ENCODE measurements around the gene CRYGD. TPM values are rescaled to one million over a fixed set of nuclear protein-coding genes. Genes with fewer than 3 reads are reported as not detected.
A peak's percentile ranks its signal among the peaks of the same experiment; 100 is the strongest.
"Not testable (repeated sequence)": the region's sequence is repeated elsewhere in the genome, so short reads cannot be mapped to it uniquely, and the experiment has no call there.

CRYGD gene
- not detected in 2 replicates for total RNA-seq

DNA sequence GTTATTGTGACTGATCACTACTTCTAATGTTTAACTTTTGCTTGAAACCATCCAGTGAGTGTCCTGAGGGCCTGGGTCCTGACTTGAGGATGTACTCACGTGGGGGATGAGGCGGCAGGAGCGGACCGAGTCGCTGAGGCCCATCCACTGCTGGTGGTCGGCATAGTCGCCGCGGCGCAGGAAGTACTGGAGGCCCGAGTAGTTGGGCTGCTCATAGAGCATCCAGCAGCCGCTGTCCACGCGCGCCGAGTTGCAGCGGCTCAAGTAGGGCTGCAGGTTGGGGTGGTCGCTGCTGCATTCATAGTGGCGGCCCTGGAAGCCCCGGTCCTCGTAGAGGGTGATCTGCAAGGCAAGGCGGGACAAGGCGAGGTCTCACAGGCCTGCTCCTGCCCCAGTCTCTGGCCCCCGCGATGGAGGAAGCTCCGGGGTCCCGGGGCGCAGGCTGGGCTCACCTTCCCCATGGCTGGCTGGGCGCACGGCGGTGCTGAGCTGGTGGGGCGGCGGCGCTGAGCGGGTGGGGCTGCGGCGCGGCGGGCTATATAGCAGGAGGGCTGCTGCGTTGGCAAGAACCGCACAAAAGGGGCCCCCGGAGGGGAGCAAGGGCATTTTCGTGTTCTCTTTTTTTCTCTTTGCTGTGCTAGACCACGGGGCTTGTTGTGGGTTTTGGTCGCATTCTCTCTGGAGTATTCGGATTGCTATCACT is at the start of gene CRYGD:
Gene CRYGD, minus strand, starts transcription at position 512 of the 703 bp plus-strand sequence. Its CDS starts 51 bp downstream, at position 461.
- not testable (repeated sequence) for DNase-seq (ENCODE audit: low read depth)

DNA sequence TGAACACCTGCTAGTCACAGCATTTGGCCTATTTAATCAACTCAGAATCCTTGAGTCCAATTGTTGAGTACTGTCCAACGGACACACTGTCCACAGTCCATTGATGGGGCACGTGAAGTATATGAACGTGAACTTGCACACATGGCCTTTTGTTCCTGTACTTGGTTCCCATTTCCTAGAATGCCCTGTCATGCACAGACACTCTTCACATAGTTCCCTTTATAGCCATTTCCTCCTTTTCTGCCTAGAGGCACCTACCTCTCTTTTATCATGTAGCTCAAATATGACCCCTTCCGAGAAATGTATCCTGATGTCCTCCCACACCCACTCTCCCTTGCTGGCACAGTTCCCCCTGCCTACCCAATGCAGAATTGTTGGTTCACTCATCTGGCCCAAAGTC is 47.8 kb upstream of the CRYGD start:
- DNase-seq (ENCODE audit: low read depth) = no peak

DNA sequence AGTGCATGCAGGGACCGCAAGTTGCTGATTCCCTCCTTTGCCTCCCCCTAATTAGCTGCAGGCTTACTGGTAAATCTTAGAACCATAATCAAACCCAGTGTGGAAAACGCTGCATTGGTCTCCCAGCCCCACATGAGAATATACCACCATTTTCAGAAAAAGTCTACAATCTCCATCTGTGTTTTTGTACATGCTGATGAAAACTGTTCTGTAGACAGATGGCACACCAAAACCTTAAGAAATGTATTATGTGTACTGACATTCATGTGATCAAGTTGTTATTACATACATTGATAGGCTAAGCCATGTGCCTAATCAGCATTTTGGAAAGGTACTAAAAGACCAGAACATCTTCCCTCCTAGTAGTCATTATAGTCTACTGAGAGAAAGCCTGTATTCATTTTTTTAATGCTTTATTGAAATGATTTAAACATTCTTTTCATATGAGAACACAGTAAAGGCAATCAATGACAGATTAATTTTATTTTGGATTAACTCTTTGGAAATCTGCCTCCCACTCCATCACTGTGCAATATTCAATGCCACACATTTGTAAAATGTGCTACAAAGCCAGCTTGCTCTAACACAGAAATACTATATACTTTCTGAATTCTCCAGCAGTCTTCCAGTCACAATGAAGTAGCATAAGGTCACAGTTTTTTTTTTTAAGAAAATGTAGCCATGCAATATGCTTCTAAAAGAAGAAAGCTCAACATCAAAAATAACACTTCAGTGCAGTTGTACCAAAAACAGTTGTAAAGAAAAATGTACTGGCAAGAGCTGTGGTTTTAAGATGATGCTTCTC is 40.8 kb upstream of the CRYGD start:
- DNase-seq (ENCODE audit: low read depth) = no peak

DNA sequence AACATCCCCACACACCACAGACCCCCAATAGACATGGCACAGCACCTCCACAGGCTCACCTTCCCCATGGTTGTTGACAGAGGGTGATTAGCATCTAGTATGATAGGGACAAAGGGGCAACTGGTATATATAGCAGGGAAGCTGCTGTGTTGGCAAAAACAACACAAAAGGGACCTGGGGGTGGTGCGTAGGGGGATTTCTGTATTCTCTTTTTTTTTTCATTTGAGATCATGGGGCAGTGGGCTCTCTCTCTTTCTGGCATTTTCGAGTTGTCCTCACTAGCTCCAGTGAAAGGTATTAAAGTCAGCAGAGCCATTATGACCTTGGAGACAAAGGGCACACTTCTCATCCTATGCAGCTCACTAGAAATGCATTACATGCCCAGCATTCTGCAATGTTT is 39.2 kb upstream of the CRYGD start, which contains the start of gene CRYGA:
Gene CRYGA, minus strand, starts transcription at position 101 of the 400 bp plus-strand sequence. Its CDS starts 33 bp downstream, at position 68.
- DNase-seq (ENCODE audit: low read depth) = no peak

DNA sequence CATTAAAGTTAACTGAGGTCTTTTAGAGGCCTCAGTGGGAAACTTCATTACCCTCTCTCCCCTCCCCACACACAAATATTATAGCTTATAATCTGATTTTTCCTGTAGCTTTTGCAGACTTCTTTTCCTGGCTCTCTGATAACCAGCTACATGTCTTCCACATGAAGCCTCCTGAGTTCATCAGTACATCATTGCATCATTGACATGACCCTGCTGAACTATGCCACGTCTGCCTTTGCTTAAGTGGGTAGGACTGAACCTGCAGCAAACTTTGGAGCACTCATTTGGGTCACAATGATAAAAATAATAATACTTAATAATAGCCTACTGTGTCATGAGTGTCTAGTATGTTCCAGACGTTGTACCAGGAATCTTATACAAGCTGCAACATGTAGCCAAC is 32.1 kb upstream of the CRYGD start:
- no peak for DNase-seq (ENCODE audit: low read depth)

DNA sequence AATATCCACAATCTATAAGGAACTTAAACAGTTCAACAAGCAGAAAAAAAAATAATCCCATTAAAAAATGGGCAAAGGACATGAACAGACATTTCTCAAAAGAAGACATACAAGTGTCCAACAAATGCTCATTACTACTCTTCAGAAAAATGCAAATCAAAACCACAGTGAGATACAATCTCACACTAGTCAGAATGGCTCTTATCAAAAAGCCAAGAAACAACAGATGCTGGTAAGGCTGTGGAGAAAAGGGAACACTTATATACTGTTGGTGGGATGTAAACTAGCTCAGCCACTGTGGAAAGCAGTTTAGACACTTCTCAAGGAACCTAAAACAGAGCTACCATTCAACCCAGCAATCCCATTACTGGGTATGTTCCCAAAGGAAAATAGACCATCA is 28.8 kb upstream of the CRYGD start:
- no peak for DNase-seq (ENCODE audit: low read depth)

DNA sequence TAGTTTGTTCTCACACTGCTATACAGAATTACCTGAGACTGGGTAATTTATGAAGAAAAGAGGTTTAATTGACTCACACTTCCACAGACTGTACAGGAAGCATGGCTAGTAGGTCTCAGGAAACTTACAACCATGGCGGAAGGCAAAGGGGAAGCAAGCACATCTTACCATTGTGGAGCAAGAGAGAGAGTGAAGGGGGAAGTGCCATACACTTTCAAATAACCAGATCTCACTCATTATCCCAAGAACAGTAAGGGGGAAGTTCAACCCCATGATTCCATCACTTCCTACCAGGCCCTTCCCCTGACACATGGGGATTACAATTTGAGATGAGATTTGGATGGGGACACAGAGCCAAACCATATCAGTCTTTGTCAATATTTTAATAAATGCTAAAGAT is 26.6 kb upstream of the CRYGD start:
- no peak for DNase-seq (ENCODE audit: low read depth)

DNA sequence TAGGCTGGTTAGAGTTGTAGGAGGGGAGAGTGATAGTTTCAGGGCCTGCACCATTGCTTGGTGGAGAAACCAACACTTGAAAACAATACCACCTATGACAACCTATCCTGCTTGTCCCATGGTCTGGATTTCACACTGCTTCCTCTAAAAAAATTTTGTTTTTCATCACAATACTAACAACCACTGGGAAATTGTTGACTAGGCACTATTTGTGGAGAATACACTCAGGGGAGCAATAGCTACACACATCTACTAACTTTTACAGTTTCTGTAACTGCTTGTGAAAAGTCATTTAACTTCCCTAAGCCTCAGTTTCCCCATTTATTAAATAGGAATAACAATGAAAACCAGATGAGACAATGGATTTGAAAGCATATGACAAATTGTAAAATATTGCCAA is 25.8 kb upstream of the CRYGD start:
- DNase-seq (ENCODE audit: low read depth) = no peak

DNA sequence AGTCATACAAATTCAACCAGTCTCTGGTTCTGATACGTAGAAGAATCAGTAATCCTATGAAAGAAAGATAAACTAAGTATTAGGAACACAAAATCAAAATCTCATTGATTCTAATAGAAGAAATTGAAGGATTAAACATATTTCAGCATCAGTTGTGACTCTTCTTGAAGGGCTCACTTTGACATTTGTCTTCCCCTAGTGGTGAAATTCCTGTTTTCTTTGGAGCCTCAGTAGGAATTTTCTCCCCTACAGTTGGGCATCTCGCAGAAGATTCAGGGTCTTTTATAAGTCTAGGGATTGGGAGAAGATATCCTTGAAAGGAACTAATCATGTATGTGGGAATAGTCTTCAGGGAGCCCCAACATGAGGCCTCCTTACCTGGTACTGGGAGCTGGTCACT is 24.5 kb upstream of the CRYGD start:
- no peak for DNase-seq (ENCODE audit: low read depth)

DNA sequence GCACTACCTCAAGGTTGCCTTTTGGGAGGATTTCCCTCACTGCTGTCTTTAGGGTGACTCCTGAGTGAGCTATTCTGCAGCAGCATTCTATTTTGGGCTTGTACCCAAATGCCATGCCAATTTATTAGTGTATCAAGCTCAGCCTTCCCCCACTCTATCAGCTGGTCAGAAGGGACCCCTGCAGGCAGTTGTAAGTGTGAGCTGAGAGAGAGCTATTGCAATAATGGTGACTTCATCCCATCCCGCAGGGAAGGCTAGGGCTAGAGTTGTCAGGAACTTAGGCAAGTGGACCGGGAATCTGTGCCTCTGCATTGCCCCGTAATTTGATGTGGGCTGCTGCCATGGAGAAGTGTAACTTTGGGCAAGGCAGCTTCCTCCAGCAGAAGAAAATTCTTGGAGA is 23.4 kb upstream of the CRYGD start:
- no peak for DNase-seq (ENCODE audit: low read depth)

DNA sequence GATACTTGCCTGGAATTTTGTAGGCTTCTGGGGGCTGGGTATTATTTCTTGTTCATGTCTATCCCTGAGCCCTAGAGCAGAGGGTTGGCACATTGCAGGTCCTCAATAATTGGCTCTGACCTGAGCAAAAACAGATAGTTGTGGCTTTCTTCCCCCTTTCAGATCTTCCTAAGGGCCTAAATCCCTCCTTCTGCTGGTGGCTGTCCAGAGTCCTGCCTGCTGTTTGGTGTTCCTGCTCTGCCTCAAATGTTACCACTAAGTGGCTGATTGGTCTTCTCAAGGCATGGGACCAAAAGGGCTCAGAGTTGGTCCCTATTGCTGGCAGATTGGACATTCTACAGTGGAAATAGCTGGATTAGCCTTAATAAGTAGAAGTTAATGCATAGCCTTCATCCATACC is 22.7 kb upstream of the CRYGD start:
- no peak for DNase-seq (ENCODE audit: low read depth)

DNA sequence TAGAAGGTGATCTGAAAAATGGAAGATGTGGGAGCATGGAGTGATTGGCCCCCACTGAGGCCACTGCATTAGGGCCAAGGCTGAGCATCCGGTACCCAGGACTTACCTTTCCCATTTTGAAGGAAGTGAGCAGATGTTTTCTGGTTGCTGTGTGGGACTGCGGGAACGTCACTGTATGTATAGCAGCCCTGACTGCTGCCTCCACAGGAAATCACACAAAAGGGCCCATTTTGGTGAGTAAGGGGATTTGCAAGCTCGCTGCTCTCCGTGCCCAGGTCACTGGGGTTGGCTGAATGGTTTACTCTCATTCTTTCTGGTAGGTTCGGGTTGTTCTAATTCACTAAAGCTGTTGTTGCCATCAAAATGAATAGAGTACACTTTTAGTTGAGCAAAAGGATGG is 21.7 kb upstream of the CRYGD start, which contains the start of gene CRYGB:
Gene CRYGB, minus strand, starts transcription at position 153 of the 400 bp plus-strand sequence. Its CDS starts 38 bp downstream, at position 115.
- DNase-seq (ENCODE audit: low read depth) = no peak

DNA sequence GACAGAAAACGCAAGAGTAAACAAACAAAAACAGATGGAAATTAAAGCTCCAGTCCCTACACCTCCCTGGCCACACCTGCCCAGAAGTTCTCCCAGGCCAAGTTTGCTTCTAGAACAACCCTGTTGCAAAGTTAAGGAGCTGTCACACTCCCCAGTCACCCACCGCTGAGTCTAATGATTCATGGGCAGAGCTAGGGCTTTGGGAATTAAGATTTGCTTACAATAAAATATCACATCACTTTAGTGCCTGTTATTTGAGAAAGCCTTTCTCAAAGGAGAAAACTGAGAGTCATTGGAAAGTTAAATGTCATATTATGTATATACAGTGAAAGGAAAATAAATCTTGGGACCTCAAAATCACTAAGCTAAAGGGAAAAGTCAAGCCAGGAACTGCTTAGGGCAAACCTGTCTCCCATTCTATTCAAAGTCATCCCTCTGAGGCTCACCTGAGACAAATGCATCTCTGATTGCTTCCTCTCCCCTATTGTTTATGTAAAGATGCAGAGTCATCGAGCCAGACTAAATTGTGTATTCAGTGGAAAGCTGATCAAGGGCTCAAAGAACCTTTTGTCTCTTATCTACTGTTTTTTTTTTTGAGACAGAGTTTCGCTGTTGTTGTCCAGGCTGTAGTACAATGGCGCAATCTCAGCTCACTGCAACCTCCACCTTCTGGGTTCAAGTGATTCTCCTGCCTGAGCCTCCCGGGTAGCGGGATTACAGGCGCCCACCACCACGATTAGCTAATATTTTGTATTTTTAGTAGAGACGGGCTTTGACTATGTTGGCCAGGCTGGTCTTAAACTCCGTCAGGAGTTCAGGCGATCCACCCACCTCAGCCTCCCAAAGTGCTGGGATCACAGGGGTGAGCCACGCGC is 18.8 kb upstream of the CRYGD start:
- no peak for DNase-seq (ENCODE audit: low read depth)

DNA sequence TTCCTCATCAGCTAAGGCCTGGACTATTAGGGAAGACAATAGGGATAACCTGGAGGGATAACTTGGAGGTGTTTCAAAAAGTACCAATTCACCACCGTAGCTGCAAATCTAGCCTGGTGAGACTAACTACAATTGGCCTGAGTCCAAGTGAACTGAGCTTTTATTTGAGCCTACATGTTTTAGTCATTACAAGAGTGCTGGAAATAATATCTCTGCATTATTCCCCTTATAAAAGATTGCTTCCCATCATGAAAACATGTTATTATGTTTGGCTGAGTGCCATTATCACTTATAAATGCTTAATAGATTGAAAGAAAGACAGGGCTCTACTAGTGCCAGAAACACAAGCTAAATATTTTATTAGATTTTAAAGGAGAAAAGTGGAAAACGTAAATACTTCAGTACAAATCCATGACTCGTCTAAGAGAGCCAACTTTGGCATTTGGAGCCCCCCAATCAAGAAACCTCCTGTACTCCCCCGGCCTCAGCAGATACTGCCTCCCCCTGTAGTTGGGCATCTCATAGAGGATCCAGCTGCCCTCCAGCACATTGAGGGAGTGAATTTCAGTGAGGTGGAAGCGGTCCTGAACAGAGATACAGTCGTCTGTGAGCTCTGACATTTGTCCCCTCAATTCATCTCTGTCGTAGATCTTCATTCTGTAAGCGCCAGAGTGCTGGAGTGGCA is 18.1 kb upstream of the CRYGD start:
- DNase-seq (ENCODE audit: low read depth) = peak; percentile 33

DNA sequence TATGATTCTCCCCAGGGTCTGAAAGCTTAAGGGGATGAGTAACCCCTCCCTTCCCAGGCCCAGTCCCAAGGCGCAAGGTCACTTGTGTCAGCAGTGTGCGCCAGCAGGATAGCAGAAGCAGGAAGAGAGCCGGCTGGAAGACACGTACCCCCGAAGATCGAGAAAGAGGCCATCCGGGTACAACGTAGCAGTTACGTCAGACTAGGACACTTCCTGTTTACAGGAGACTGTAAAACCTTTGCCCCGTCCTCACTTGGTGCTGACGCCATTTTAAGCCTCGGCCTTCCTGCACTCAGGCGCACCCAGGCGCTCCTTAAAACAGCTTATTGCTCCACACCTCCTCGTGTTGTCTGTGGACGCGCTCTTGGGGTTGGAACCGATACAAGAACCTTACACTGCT is 15.1 kb upstream of the CRYGD start:
- DNase-seq (ENCODE audit: low read depth) = no peak

DNA sequence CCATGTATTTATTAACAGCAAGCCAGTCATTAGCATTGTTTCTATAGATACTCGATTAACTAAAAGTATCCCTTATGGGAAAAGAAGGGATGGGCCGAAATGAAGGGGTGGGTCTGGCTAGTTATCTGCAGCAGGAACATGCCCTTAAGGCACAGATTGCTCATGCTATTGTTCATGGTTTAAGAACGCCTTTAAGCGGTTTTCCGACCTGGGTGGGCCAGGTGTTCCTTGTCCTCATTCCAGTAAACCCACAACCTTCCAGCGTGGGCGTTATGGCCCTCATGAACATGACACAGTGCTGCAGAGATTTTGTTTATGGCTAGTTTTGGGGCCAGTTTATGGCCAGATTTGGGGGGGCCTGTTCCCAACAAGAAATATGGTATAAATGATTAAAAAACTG is 14.0 kb upstream of the CRYGD start:
- DNase-seq (ENCODE audit: low read depth) = not testable (repeated sequence)

DNA sequence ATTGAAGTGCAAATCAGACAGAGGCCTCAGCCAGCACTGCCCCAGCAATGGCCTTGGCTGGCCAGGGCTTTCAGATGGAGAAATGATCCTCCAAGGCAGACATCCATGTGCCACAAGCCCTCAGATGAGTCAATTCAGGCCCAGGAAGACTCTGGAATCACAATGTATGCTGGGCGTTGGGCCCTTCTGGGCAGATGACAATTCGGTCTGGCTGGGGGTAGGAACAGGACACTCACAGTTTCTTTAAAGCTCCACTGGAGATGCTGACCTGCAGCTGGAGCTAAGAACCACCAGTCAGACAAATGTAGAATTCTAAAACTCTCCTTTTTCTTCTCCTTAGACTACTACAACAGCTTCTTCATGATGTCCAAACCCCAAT is 12.4 kb upstream of the CRYGD start:
- DNase-seq (ENCODE audit: low read depth) = no peak

DNA sequence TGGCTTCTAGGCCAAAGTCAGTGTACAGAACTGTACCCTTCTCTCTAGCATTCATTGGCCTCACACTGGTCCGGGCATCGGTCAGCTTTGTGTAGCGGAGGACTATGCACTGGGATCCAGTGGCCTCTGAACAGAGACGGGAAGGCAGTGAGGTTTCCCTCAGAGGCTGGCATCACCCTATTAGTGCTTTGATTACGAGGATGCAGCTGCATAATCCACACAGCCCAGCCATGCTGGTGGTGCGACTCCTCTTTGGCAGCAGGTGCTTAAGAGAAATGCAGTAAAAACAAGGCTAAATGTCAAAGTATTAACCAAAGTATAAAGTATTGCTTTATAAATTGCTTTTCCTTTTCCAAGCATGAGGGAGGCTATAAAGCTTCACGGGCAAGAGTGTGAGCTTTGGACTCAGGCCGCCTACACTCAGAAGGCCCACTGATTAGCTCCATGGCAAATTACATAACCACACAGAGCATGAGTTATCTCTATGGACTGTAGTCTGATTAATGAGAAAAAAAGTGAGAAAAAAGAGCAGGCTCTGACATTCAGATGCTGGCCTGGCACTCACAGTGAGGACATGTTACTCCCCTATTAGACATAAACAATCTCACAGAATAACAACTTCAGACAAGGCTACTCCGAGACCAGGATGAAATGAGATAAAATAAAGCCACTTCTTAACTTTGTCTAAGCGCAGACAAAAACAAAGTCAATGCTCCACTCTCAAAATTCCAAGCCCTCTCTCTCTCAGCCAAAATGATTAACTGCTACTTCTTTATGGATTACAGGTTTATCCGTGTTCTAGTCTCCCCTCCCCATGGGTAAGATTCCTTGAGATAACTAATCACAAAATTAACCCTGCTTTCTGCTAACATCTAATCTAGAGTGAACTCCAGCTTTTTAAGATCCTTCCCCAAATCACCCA is 11.7 kb upstream of the CRYGD start:
- peak; percentile 28 for DNase-seq (ENCODE audit: low read depth)

DNA sequence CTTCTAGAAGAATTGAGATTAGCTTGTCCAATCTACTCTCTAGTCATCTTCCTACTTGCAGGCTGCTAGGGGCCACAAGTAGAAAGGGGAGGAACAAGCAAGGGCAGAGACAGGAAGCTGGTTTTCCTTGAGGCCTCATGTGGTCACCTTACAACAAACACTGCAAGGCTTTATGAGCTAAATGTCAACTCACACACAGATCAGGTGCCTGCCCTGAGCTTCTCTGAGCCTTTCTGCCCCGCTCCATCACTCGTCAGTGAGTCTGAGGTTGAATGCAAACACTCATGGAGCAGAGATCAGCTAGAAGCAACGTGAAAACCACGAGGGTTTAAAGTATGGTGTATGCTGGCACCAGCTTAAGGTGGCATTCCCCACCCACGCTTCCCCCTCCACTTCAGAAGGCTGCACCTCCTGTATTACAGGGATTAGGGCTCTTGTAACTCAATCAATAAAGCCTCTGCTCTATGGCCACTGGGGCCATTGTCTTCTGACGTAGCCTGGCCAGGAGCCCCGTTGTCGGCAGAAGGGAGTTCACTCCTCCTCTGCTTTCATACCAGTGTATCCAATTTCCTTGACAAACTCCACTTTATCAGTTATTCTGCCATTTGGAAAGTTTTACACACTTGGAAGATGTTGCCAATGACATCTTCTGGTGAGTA is 10.7 kb upstream of the CRYGD start:
- DNase-seq (ENCODE audit: low read depth) = no peak

DNA sequence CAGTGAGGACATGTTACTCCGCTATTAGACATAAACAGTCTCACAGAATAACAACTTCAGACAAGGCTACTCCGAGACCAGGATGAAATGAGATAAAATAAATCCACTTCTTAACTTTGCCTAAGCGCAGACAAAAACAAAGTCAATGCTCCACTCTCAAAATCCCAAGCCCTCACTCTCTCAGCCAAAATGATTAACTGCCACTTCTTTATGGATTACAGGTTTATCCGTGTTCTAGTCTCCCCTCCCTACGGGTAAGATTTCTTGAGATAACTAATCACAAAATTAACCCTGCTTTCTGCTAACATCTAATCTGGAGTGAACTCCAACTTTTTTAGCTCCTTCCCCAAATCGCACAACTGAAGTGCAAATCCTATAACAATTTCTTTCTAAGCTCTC is 6.4 kb upstream of the CRYGD start:
- no peak for DNase-seq (ENCODE audit: low read depth)

Data from renal cortical epithelial cell (primary cell).